ENCODE results near the gene NOP14.

- TF ChIP-seq POLR2A (IDR thresholded peaks at IDR 0.05; ENCODE audit: low read depth, low read length) = peak; percentile 61
- TF ChIP-seq PAX5 (IDR thresholded peaks at IDR 0.05; ENCODE audit: insufficient read depth, low read length, severe bottlenecking) = no peak
- peak; percentile 45; the same call in 1 of the 2 replicates for TF ChIP-seq POLR2AphosphoS5 (IDR thresholded peaks at IDR 0.05; ENCODE audit: low read depth, low read length)
- no peak for TF ChIP-seq SPI1 (IDR thresholded peaks at IDR 0.05; ENCODE audit: low read depth, low read length)
- TF ChIP-seq TAF1 (IDR thresholded peaks at IDR 0.05; ENCODE audit: low read depth, low read length) = no peak
Measured at GRCh38 chr4:2940267-2941137, 22.7 kb downstream of the NOP14 start.

Measured in GM12891 (cell line).